Measurements from ENCODE around the gene VTI1B.

Gene VTI1B

GRCh38 chr14:67673451-67673850, 981 bp downstream of the VTI1B start:
- POLR2A ChIA-PET = interaction anchor here (1.1 to 1.7 kb wide), 6 partner anchors 20 to 75 kb away, joined by 4 to 6 read pairs (median 4); partner anchors contain the start of genes ARG2 and RDH11

DNA sequence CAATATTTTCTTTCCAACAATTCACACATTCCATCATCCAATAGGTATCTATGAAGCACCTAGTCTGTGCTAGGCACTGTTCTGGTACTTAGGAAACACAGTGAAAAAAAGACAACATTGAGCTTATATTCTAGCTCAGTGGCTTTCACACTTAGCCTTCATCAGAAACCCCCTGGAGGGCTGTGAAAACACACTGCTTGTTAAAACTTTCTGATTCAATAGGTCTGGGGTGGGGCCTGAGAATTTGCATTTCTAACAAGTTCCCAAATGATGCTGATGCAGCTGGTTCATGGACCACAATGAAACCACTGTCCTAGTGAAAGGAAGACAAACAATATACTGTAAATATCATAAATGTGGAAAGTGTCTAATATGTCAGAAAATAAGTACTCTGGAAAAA, 5.9 kb downstream of the VTI1B start:
- DNase-seq (ENCODE audit: extremely low spot score) = no peak

More at GRCh38 chr14:67673451-67673850, 981 bp downstream of the VTI1B start:
- CTCF ChIA-PET = interaction anchor here (0.7 to 1.0 kb wide), 2 partner anchors 246 to 611 kb away, joined by 3 read pairs; no protein-coding TSS in a partner anchor
- DNase-seq (ENCODE audit: extremely low spot score) = no peak
- TF ChIP-seq LEF1 (IDR thresholded peaks at IDR 0.05; ENCODE audit: borderline replicate concordance) (no peak), SUZ12 (IDR thresholded peaks at IDR 0.05) (no peak), ELF4 (IDR thresholded peaks at IDR 0.05) (no peak), FOXK2 (IDR thresholded peaks at IDR 0.05) (no peak), SP1 (IDR thresholded peaks at IDR 0.05) (no peak), TARDBP (IDR thresholded peaks at IDR 0.05) (no peak), CTBP1 (IDR thresholded peaks at IDR 0.05; ENCODE audit: borderline replicate concordance) (no peak), NFRKB (IDR thresholded peaks at IDR 0.05) (no peak), FOXM1 (IDR thresholded peaks at IDR 0.05; ENCODE audit: borderline replicate concordance) (no peak), L3MBTL2 (conservative IDR thresholded peaks at IDR 0.05) (no peak)

DNA sequence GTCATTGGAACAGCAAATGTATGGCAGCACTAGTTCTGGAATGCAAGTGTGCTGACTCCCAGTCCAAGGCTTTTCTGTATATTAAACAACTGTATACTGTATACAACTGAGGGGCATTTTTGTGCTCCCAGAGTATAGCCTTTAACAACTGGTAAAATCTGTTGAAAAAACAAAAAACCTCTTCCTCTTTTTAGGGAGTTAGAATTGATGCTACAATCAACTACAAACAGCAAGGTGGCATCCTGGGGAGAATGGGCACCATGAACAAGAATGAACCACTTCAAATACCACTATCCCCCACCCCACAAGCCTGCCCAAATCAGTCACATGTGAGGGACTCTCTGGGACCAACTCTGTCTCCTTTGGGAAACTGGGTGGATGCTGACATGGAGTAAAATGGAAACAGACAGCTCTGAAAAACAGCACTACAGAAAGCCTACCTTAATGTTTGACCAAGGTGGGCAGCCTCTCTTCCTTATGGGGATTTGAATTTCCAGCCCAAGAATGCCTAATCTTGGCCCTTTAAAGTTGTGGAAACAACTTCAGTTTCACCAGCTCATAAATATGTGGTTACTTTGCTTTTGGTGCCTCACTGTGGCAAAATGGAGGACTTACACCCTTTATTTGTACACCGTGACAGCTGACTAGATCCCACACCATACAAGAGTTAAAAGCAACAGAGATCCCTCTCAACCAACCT, 7.5 kb downstream of the VTI1B start:
- CTCF ChIA-PET = interaction anchor here (0.7 to 1.1 kb wide), 10 partner anchors 36 to 235 kb away, joined by 3 to 13 read pairs (median 4); partner anchors contain the start of genes ARG2 and PIGH
- peak; percentile 57 for DNase-seq (ENCODE audit: extremely low spot score)
- POLR2A ChIA-PET = interaction anchor here (1.0 to 1.2 kb wide), 2 partner anchors 48 to 67 kb away, joined by 3 to 10 read pairs; partner anchors contain the start of gene PIGH
- TF ChIP-seq LEF1 (IDR thresholded peaks at IDR 0.05; ENCODE audit: borderline replicate concordance) = no peak
- TF ChIP-seq L3MBTL2 (conservative IDR thresholded peaks at IDR 0.05) = no peak
- TF ChIP-seq HDGF (IDR thresholded peaks at IDR 0.05; ENCODE audit: borderline replicate concordance) = no peak
- TF ChIP-seq SUZ12 (IDR thresholded peaks at IDR 0.05) = no peak
- no peak for TF ChIP-seq TARDBP (IDR thresholded peaks at IDR 0.05)
- TF ChIP-seq FOXK2 (IDR thresholded peaks at IDR 0.05) = no peak
- TF ChIP-seq CTBP1 (IDR thresholded peaks at IDR 0.05; ENCODE audit: borderline replicate concordance) = no peak
- TF ChIP-seq, protein P1, sequence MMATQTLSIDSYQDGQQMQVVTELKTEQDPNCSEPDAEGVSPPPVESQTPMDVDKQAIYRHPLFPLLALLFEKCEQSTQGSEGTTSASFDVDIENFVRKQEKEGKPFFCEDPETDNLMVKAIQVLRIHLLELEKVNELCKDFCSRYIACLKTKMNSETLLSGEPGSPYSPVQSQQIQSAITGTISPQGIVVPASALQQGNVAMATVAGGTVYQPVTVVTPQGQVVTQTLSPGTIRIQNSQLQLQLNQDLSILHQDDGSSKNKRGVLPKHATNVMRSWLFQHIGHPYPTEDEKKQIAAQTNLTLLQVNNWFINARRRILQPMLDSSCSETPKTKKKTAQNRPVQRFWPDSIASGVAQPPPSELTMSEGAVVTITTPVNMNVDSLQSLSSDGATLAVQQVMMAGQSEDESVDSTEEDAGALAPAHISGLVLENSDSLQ (IDR thresholded peaks at IDR 0.05) = no peak
- TF ChIP-seq ZNF384 (IDR thresholded peaks at IDR 0.05) = no peak
- TF ChIP-seq NFRKB (IDR thresholded peaks at IDR 0.05) = no peak
- no peak for TF ChIP-seq ARNT (IDR thresholded peaks at IDR 0.05)
- no peak for TF ChIP-seq FOXM1 (IDR thresholded peaks at IDR 0.05; ENCODE audit: borderline replicate concordance)
- TF ChIP-seq ELF4 (IDR thresholded peaks at IDR 0.05) = no peak
- no peak for TF ChIP-seq BHLHE40 (IDR thresholded peaks at IDR 0.05; ENCODE audit: borderline replicate concordance)
- TF ChIP-seq FOXA1 (IDR thresholded peaks at IDR 0.05) = no peak
- TF ChIP-seq SP1 (IDR thresholded peaks at IDR 0.05) = no peak

More for the DNA sequence above, 5.9 kb downstream of the VTI1B start:
- ChIA-PET CTCF (interaction anchor here (0.6 to 1.0 kb wide), 5 partner anchors 26 to 140 kb away, joined by 3 to 5 read pairs (median 4); partner anchors contain the start of gene PIGH), POLR2A (interaction anchor here (3.0 kb wide), 1 partner anchor 27 kb away, joined by 12 read pairs; the partner anchor contains the start of gene RDH11)
- no peak for TF ChIP-seq SP1 (IDR thresholded peaks at IDR 0.05)
- TF ChIP-seq L3MBTL2 (conservative IDR thresholded peaks at IDR 0.05) = no peak
- no peak for TF ChIP-seq TARDBP (IDR thresholded peaks at IDR 0.05)
- TF ChIP-seq ZNF384 (IDR thresholded peaks at IDR 0.05) = no peak
- TF ChIP-seq BHLHE40 (IDR thresholded peaks at IDR 0.05; ENCODE audit: borderline replicate concordance) = no peak
- no peak for TF ChIP-seq CTBP1 (IDR thresholded peaks at IDR 0.05; ENCODE audit: borderline replicate concordance)
- no peak for TF ChIP-seq FOXM1 (IDR thresholded peaks at IDR 0.05; ENCODE audit: borderline replicate concordance)
- TF ChIP-seq ELF4 (IDR thresholded peaks at IDR 0.05) = no peak

- POLR2A ChIA-PET = interaction anchor here (0.8 to 3.1 kb wide), 2 partner anchors 43 to 46 kb away, joined by 3 to 18 read pairs; partner anchors contain the start of gene ARG2
These were observed 8.6 kb downstream of the VTI1B start for GRCh38 chr14:67665868-67666267.

GRCh38 chr14:67663633-67664032, 10.8 kb downstream of the VTI1B start:
- no peak for DNase-seq (ENCODE audit: extremely low spot score)
- POLR2A ChIA-PET = interaction anchor here (3.1 kb wide), 1 partner anchor 44 kb away, joined by 18 read pairs; the partner anchor contains the start of gene ARG2
- TF ChIP-seq NFRKB (IDR thresholded peaks at IDR 0.05) (no peak), CTBP1 (IDR thresholded peaks at IDR 0.05; ENCODE audit: borderline replicate concordance) (no peak), ZNF384 (IDR thresholded peaks at IDR 0.05) (no peak), FOXA1 (IDR thresholded peaks at IDR 0.05) (no peak), LEF1 (IDR thresholded peaks at IDR 0.05; ENCODE audit: borderline replicate concordance) (no peak), L3MBTL2 (conservative IDR thresholded peaks at IDR 0.05) (no peak), FOXM1 (IDR thresholded peaks at IDR 0.05; ENCODE audit: borderline replicate concordance) (no peak), ARNT (IDR thresholded peaks at IDR 0.05) (no peak), HDGF (IDR thresholded peaks at IDR 0.05; ENCODE audit: borderline replicate concordance) (no peak), FOXK2 (IDR thresholded peaks at IDR 0.05) (no peak), SUZ12 (IDR thresholded peaks at IDR 0.05) (no peak), SP1 (IDR thresholded peaks at IDR 0.05) (no peak), BHLHE40 (IDR thresholded peaks at IDR 0.05; ENCODE audit: borderline replicate concordance) (no peak), ELF4 (IDR thresholded peaks at IDR 0.05) (no peak), TARDBP (IDR thresholded peaks at IDR 0.05) (no peak)
- TF ChIP-seq, protein P1 (IDR thresholded peaks at IDR 0.05) = no peak
- CTCF ChIA-PET = interaction anchor here (0.6 to 0.9 kb wide), 2 partner anchors 57 to 79 kb away, joined by 3 to 4 read pairs; no protein-coding TSS in a partner anchor

More at GRCh38 chr14:67665868-67666267, 8.6 kb downstream of the VTI1B start:
- CTCF ChIA-PET = interaction anchor here (0.6 to 1.2 kb wide), 4 partner anchors 13 to 139 kb away, joined by 3 to 6 read pairs (median 3); no protein-coding TSS in a partner anchor
- DNase-seq (ENCODE audit: extremely low spot score) = no peak
- no peak for TF ChIP-seq NFRKB (IDR thresholded peaks at IDR 0.05)

All from HEK293T (cell line).